Brain microvascular endothelial cell (primary cell): Measurements from ENCODE around the gene TWIST2.
A peak's percentile ranks its signal among the peaks of the same experiment; 100 is the strongest.

Source experiments
- DNase-seq: peaks from one replicate; pipeline ENCODE4 v3.0.0-alpha.2; 2020
- H3K27ac ChIP-seq: fragments of 250-450 bp; sonication (Bioruptor Pico); 2 replicates; pipeline ENCODE4 v1.5.1; 2020; ENCODE audit warnings: mild to moderate bottlenecking, moderate library complexity
- H3K27me3 ChIP-seq: fragments of 250-450 bp; sonication (Bioruptor Pico); replicated peaks from 2 replicates; pipeline ENCODE4 v1.5.1; 2020; ENCODE audit warnings: mild to moderate bottlenecking
- H3K36me3 ChIP-seq: fragments of 250-450 bp; sonication (Bioruptor Pico); replicated peaks from 2 replicates; pipeline ENCODE4 v1.5.1; 2020; ENCODE audit warnings: mild to moderate bottlenecking
- H3K4me3 ChIP-seq: 2 replicates; pipeline ENCODE4 v1.5.1; 2011; ENCODE audit warnings: low read depth, mild to moderate bottlenecking, control low read depth, low read length, moderate library complexity
- CTCF ChIP-seq: IDR thresholded peaks from 2 replicates; pipeline ENCODE4 v1.5.1; 2011; ENCODE audit warnings: low read depth, mild to moderate bottlenecking, moderate library complexity, low read length, control low read depth, inconsistent platforms; ENCODE audit errors: missing control alignments
- in situ Hi-C: cut with HindIII; loops from 2 replicates; pipeline ENCODE4 v1.10.0; 2017; ENCODE audit warnings: low sequenced_read_pairs, low pct_ligation_motif_present

TWIST2 gene

GRCh38 chr2:238872628-238873380, 24.9 kb downstream of the TWIST2 start:
- DNase-seq: no peak
- no peaks in the 10 kb centered on the region for H3K27me3 ChIP-seq
- in situ Hi-C loops: no loop called here
- no peak overlapping the region for H3K27ac ChIP-seq
- no peaks in the 10 kb centered on the region for H3K36me3 ChIP-seq
- no peak overlapping the region for H3K4me3 ChIP-seq
- peak; percentile 7 for TF ChIP-seq CTCF

- no peak for TF ChIP-seq CTCF
- H3K36me3 ChIP-seq: no peaks in the 10 kb centered on the region
- H3K27me3 ChIP-seq: no peaks in the 10 kb centered on the region
- no peak overlapping the region for H3K27ac ChIP-seq
- in situ Hi-C loops: no loop called here
- no peak overlapping the region for H3K4me3 ChIP-seq
- DNase-seq: no peak
Observed at GRCh38 chr2:238873381-238873801, 25.5 kb downstream of the TWIST2 start.

GRCh38 chr2:238873841-238874240, 26.0 kb downstream of the TWIST2 start:
- Histone ChIP-seq H3K36me3 (no peaks in the 10 kb centered on the region), H3K27me3 (no peaks in the 10 kb centered on the region), H3K4me3 (no peak overlapping the region), H3K27ac (no peak overlapping the region)
- TF ChIP-seq CTCF: no peak
- in situ Hi-C loops: no loop called here
- no peak for DNase-seq

GRCh38 chr2:238874330-238875050, 26.6 kb downstream of the TWIST2 start:
- TF ChIP-seq CTCF: peak; percentile 31
- in situ Hi-C loops: no loop called here
- no peak for DNase-seq
- H3K36me3 ChIP-seq: no peaks in the 10 kb centered on the region
- H3K27ac ChIP-seq: no peak overlapping the region
- H3K4me3 ChIP-seq: no peak overlapping the region
- no peaks in the 10 kb centered on the region for H3K27me3 ChIP-seq

GRCh38 chr2:238875101-238875470, 27.2 kb downstream of the TWIST2 start:
- no peak overlapping the region for H3K27ac ChIP-seq
- in situ Hi-C loops: no loop called here

More at GRCh38 chr2:238875101-238875470, 27.2 kb downstream of the TWIST2 start:
- no peak overlapping the region for H3K4me3 ChIP-seq
- H3K27me3 ChIP-seq: no peaks in the 10 kb centered on the region
- no peaks in the 10 kb centered on the region for H3K36me3 ChIP-seq
- no peak for DNase-seq
- peak; percentile 58 for TF ChIP-seq CTCF
